Measurements from ENCODE around the gene DLG2. TPM values are rescaled to one million over a fixed set of nuclear protein-coding genes. Genes with fewer than 3 reads are reported as not detected.

The DLG2 gene
- total and polyA plus RNA-seq, 2 of the 4 experiments (the other 2 are of a cell fraction) = 0.31 to 0.36 TPM

- ATAC-seq (ENCODE audit: low read depth) = no peak
Measured at GRCh38 chr11:84468235-84468634, 1158.9 kb downstream of the DLG2 start.

More at GRCh38 chr11:84468235-84468634, 1158.9 kb downstream of the DLG2 start:
- no peak overlapping the region for H4K8ac ChIP-seq (ENCODE audit: low read depth in 2 of 2, low read length in 2 of 2)
- no peak for DNase-seq
- H3K9me3 ChIP-seq (ENCODE audit: control insufficient read depth, insufficient read depth, low read length) = no peaks in the 10 kb centered on the region
- H2BK15ac ChIP-seq (ENCODE audit: low read depth, low read length) = no peak overlapping the region
- H2AK9ac ChIP-seq (replicated peaks; ENCODE audit: low read depth, low read length, poor library complexity) = no peak overlapping the region
- H3K4ac ChIP-seq (ENCODE audit: low read depth, low read length) = no peak overlapping the region
- dilution Hi-C loops (cut with HindIII; ENCODE audit: low sequenced_read_pairs, unreplicated experiment) = no loop called here
- no peak overlapping the region for H2AFZ ChIP-seq (replicated peaks; ENCODE audit: low read length, poor library complexity)
- no peak overlapping the region for H4K5ac ChIP-seq (ENCODE audit: low read depth, low read length)
- no peaks in the 10 kb centered on the region for H3K27me3 ChIP-seq (ENCODE audit: control insufficient read depth, insufficient read depth, low read length)
- no peaks in the 10 kb centered on the region for H4K20me1 ChIP-seq (ENCODE audit: insufficient read depth, low read length)
- no peaks in the 10 kb centered on the region for H3K9me1 ChIP-seq (ENCODE audit: insufficient read depth, low read length)
- no peaks in the 10 kb centered on the region for H3K79me1 ChIP-seq (ENCODE audit: low read depth in 1 of 2, low read length in 2 of 2)
- no peak overlapping the region for H4K91ac ChIP-seq (ENCODE audit: insufficient read depth, low read depth, low read length)
- H3K14ac ChIP-seq (replicated peaks; ENCODE audit: low read depth, low read length) = no peak overlapping the region
- no peaks in the 10 kb centered on the region for H3K4me1 ChIP-seq (ENCODE audit: control insufficient read depth, insufficient read depth, low read length)
- no peak overlapping the region for H3K27ac ChIP-seq (ENCODE audit: insufficient read depth, low read length)
- CTCF ChIA-PET = no interaction called here
- no peak overlapping the region for H2BK5ac ChIP-seq (ENCODE audit: low read depth, low read length, poor library complexity, severe bottlenecking)
- in situ Hi-C loops (cut with MboI; ENCODE audit: low sequenced_read_pairs) = no loop called here
- no peak overlapping the region for H2BK20ac ChIP-seq (ENCODE audit: low read depth, low read length)
- H3K4me3 ChIP-seq (ENCODE audit: insufficient read depth, low read depth, low read length) = no peak overlapping the region
- no peak overlapping the region for H2AK5ac ChIP-seq (ENCODE audit: low read depth, low read length)
- H3K23ac ChIP-seq (ENCODE audit: low read depth, low read length) = no peak overlapping the region
- no peak overlapping the region for H3K9ac ChIP-seq (ENCODE audit: low read depth, low read length)
- H3K4me2 ChIP-seq (ENCODE audit: low read depth, low read length) = no peak overlapping the region
- no peaks in the 10 kb centered on the region for H3K36me3 ChIP-seq (ENCODE audit: control insufficient read depth, insufficient read depth, low read length)
- intact Hi-C loops (cut with micrococcal nuclease) = no loop called here
- no peak overlapping the region for H3K56ac ChIP-seq (ENCODE audit: extremely low read depth, insufficient read depth, low read length)
- TF ChIP-seq FOS (IDR thresholded peaks at IDR 0.05; ENCODE audit: low read depth, low read length) (no peak), POLR2A (IDR thresholded peaks at IDR 0.05; ENCODE audit: low read depth, low read length) (no peak), ELK1 (IDR thresholded peaks at IDR 0.05; ENCODE audit: borderline replicate concordance, low read depth, low read length) (no peak), SMC3 (IDR thresholded peaks at IDR 0.05; ENCODE audit: low read depth, low read length) (no peak), BHLHE40 (IDR thresholded peaks at IDR 0.05; ENCODE audit: low read depth, low read length) (no peak), CEBPB (IDR thresholded peaks at IDR 0.05; ENCODE audit: low read depth, low read length) (no peak), MXI1 (IDR thresholded peaks at IDR 0.05; ENCODE audit: borderline replicate concordance, low read depth, low read length) (no peak), MAFK (IDR thresholded peaks at IDR 0.05; ENCODE audit: low read depth, low read length) (no peak), CTCF (conservative IDR thresholded peaks at IDR 0.05; ENCODE audit: low read depth, low read length) (no peak), RFX5 (IDR thresholded peaks at IDR 0.05; ENCODE audit: low read depth, low read length) (no peak), CHD1 (IDR thresholded peaks at IDR 0.05; ENCODE audit: low read depth, low read length) (no peak), USF2 (IDR thresholded peaks at IDR 0.05; ENCODE audit: low read depth, low read length) (no peak), MAZ (IDR thresholded peaks at IDR 0.05; ENCODE audit: borderline replicate concordance, low read depth, low read length) (no peak), NFE2L2 (IDR thresholded peaks at IDR 0.05; ENCODE audit: low read depth, low read length) (no peak), RCOR1 (IDR thresholded peaks at IDR 0.05; ENCODE audit: insufficient replicate concordance, low read length) (no peak), RAD21 (IDR thresholded peaks at IDR 0.05; ENCODE audit: low read length) (no peak)
- BruUV-seq (replicated peaks) = no TSS peak
- no peak overlapping the region for H2BK120ac ChIP-seq (ENCODE audit: low read depth, low read length)
- H3K18ac ChIP-seq (ENCODE audit: low read depth, low read length) = no peak overlapping the region
- POLR2A ChIA-PET (ENCODE audit: unreplicated experiment) = no interaction called here

All from IMR-90 (cell line).